M059J (cell line): Measurements from ENCODE around the gene MEF2B. TPM values are rescaled to one million over a fixed set of nuclear protein-coding genes. Genes with fewer than 3 reads are reported as not detected.
"Not testable (repeated sequence)": the region's sequence is repeated elsewhere in the genome, so short reads cannot be mapped to it uniquely, and the experiment has no call there.

Source experiments
- DNase-seq: peaks from one replicate; pipeline ENCODE4 v3.0.0-alpha.2; 2012; ENCODE audit warnings: low read depth
- total RNA-seq: library from RNA; depleted of rRNA; stranded (reverse); fragments of >200 nt; shearing (Covaris generic); gene quantifications from 2 replicates; pipeline ENCODE4 v1.2.3, GENCODE V29; 2014

The MEF2B gene
- total RNA-seq, 1 experiment from 2014 or later: 0.25 TPM

DNA sequence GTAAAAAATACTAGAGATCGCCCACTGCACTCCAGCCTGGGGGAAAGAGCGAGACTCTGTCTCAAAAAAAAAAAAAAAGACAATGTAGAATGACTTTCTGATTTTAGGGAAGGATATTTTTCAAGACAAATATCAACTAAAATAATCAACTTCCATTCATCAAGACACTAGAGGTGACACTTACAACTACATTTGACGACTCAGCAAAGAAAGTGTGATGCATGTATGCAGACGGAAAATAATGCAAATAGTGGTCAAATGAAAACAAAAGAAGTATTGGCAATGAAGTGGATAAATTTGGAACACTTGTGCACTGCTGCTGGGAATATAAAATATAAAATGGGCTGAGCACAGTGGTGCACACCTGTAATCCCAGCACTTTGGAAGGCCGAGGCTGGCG lies 44.0 kb downstream of the MEF2B start:
- no peak for DNase-seq

DNA sequence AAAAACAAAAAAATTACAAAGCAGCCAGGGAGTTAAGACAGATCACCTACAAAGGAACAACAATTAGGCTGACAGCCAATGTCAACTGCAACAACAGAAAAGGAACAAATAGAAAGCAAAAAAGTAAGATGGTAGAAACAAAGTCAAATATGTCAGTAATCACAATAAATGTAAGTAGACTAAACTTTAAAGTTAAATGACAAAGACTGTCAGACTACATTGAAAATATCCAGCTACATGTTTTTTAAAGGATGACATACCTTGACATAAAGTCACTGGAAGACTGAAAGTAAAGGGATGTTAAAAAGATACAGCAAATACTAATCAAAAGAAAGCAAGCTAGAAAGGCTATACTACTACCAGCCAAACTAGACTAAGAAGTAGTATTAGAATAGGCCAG lies 46.7 kb downstream of the MEF2B start:
- no peak for DNase-seq

DNA sequence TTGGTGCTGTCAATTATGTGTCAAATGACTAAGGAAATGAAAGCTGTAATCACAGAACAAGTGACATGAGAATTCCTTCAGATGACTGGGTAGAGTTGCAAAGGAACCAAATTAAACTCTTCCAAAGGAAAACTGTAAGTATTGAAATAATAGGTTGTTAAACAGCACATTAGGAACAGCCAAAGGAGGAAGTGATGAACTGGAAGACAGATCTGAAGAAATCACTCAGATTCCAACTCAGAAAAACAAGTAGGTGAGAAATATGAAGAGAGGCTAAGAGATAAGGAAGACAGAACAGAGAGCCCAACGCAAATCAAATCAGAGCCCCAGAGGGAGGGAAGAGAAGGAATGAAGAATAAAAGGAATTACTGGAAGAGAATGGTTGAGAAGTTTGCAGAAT lies 47.2 kb downstream of the MEF2B start:
- DNase-seq: no peak

DNA sequence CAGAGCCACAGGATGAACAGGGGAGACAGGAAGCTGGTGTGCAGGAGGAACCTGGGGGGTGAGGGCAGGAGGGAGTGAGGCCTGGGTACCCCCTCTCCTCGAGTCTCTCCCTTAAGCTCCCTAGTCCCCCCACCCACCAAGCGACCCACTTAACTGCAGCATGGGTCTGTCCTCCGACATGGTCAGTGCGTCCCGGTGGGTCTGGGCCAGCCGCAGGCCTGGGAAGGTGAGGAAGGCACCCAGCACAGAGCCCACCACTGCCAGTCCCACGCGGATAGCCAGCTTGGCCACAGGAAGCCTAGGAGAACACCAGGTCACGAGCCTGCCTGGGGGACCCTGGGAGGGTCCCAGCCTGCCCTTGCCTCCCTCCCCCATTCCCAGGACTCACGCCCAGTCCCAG lies 48.7 kb downstream of the MEF2B start:
- no peak for DNase-seq

DNA sequence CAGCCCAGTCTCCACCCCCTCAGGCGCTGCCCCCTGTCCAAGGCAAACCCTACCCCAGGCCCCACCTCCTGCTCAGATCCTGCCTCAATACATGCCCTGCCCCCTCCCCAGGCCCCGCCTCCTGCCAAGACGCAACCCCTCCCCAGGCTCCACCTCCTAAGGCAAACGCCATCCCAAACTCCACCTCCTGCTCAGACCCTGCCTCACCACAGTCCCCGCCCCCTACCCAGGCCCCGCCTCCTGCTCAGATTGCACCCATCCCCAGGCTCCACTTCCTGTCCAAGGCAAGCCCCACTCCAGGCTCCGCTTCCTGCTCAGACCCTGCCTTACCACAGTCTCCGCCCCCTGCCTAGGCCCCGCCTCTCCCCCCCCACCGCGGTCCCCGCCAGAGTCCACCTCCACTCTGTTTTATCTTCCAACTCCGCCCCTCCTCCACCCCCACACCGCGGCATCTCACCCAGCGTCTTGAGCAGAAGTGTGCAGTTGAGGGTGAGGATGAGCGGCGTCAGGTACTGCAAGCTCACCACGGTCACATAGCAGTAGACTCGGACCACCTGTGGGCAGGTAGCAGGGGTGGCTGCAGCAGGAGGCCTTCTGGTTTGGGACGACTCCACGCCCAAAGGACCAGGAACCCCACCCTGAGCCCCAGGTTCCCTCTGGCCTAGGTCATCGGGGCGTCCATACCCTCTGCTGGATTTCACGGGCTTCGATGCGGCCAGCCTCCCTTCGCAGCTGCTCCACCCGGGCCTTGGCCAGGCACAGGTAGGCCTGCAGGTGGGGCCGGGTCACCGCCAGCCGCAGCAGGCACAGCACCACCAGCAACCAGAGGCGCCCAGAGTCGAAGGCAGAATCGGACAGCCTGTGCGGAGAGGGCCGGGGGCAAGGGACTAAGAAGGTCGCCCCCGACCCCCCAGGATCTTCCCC lies 49.5 kb downstream of the MEF2B start:
- DNase-seq: no peak

DNA sequence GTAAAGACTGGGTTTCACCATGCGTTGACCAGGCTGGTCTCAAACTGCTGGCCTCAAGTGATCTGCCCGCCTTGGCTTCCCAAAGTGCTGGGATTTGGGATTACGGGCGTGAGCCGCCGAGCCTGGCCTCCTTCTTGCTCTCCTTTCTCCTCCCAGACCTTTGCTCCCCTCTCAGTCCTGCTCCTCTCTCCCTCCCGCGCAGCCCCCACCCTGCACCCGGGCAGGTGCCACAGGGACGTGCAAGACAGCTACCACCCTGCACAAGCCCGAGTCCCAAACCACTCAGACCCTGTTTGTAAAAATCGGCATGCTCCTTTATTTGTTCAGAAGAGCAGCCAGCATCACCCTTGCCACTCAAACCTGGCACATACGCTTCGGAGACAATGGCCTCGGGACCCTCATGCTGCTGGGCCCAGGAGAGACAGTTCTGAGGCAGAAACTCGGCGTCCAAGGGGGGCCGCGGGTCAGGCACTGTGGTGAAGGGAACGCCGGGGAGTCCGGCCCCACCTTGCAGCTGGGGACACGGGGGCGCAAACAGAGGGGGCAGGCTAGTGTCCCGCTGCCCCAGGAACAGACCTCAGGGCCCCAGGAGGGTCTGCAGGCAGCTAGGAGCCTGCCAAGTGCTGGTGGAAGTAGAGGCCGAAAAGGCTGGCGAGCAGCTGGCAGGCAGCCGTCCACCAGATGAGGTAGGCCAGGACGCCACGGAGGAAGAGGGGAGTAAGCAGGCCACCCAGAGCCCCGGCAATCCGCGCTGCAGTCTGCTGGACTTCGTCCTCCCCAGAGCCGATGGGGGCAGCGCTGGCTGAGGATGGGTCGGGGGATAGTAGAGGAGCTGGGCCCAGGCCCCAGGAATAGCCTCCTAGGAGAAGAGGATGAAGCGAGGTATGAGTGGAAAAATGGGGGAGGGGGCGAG lies 50.5 kb downstream of the MEF2B start:
- DNase-seq: no peak

DNA sequence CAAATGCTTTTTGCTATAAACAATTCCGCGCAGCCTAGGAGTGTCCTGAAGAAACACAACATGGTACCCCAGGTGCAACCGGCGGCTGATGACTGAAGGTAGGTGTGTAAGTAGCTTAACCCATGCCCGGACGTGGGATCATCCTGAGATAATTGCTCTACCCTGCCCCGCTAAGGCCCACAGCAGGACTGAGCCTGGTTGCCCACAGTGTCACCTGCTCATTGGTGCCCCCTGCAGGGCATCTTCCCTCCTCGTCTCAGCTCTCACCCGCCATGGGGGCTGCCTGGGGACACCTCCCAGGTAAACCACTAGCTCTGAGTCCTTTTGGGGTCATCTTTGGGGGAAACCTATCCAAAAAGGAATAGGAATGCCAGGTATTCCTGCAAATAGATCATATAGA lies 54.1 kb downstream of the MEF2B start:
- DNase-seq: no peak

DNA sequence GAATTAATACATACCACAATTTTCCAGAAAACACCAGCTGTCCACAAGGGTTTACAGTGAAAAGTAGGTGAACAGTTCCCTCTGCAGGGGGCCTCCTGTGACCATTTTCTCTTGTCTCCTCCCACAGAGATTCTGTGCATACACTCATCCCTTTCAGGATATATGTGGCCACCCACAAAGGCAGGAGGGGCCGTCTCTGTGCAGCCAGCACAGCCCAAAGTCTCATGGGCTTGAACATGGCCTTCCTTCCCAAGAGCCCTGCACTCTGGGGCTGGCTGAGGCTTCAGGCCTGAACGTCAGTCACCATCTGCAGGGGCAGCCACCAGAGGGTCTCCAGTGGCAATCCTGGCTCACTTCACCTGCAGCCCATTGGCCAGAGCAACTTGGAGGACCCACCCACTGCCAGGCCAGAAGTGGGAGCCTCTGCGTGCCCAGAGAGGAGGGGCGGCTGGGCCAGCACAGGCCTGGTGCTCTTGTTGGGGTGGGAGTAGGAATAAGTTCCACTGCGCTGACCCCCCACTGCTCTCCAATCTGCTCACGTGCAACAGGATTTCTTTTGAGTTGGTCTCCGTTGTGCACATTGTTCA lies 56.9 kb downstream of the MEF2B start:
- peak; percentile 53 for DNase-seq

DNA sequence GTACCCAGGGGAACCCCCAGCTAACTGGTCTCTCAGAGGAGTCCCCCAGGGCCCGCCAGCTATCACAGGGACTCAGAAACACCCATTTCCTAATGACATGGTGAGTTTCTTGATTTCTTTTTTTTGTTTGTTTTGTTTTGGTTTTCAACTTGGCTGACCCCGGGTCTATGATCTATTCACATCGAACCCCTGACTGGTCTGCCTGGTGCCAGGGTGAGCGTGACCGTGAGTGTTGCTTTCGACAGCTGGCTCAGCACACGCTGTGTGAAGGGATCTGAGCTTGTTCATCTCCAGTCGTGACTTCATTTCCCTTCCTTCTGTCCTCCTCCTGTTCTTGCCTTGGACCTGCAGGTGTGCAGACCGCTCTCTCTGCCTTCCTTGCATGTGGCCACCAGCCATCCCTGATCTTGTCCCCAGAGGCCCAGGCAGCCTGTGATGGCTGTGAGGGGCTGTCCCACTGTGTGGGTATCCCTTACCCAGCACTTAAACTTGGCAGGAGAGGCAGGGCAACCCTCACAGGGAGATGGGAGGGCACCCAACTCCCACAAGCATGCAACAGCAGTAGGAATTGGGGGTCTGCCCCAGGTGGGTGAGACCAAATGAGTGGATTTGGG lies 58.0 kb downstream of the MEF2B start:
- DNase-seq: no peak

DNA sequence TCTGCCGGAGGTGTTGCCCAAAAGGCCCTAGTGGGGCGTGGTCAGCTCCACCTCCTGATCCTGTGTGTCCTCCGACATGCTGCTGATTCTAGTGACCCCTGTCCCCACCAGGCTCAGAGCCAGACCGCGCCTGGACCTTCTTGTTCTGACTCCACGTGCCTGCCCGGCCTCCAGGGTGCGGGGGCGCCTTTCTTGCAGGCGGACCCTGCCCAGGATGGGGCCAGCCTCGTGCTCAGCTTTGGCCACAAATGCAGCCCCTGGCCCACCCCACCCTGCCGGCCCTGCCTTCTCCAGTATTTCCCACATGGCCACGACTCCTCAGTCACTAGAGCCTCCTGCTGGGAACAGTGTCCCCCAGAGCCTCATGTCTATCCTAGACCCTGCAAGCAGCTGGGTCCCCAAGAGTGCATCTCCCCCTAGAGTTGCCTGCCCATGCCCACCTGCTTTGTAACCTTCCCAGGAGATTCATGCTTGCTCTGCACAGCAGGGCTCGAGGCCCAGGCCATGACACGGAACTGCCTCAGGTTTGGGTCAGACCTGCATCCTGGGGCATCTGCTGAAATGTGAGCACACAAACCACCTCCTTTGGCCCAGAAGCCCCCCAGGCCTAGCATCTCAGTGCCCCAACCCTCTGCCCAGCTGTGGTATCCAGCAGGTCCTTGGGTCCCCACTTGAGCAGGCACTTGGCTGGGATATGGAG lies 58.8 kb downstream of the MEF2B start:
- no peak for DNase-seq

DNA sequence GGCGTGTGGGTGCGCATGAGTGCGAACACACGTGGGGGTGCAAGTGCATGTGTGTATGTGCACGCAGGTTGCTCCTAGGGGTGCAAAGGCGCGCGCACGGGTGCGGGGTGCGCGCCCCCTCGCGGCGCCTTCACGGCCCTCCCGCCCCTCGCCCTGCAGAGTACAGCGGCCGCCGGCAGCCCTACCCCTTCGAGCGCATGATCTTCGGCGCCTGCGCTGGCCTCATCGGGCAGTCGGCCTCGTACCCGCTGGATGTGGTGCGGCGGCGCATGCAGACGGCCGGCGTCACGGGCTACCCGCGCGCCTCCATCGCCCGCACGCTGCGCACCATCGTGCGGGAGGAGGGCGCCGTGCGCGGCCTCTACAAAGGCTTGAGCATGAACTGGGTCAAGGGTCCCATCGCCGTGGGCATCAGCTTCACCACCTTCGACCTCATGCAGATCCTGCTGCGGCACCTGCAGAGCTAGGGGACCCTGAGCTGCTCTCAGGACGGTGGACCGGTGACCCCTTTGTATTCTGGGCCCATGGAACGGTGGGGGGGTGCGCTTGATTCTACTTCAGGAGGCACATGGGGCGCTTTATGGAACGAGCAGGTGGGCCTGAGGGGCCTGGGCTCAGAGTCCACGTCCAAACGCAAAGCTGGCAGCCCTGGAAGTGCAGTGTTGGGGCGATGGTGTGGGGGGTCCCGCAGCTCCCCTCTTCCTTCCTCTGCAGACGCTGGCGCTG lies 59.5 kb downstream of the MEF2B start:
- no peak for DNase-seq

DNA sequence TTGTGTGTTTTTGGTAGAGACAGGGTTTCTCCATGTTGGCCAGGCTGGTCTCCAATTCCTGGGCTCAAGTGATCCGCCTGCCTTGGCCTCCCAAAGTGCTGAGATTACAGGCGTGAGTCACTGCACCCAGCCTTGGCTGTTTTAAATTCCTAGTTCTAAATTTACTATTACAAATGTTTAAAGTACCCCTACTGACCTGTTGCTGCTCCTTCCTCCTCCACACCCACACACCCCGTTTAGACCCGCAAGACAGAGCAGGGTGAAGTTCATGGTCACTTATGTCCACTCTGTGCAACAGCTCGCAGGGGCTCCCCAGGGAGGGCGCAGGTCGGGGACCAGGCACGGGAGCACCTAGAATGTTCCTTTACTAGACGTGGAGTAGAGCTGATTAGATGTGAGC lies 60.5 kb downstream of the MEF2B start:
- no peak for DNase-seq

DNA sequence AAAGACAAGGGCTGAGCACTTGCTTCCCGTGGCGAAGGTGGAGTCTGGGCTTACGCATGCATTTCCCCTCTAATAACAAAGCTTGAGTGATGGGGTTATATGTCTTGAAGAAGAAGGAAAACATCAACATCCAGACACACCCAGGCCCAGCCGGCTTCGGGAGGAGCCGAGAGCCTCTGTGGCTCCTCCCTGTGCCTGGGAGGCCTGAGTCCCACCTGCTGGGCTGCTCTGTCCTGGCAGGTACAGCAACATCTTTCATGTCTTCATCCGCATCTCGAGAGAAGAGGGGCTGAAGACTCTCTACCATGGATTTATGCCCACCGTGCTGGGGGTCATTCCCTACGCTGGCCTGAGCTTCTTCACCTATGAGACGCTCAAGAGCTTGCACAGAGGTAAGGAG lies 62.4 kb downstream of the MEF2B start:
- DNase-seq: no peak

DNA sequence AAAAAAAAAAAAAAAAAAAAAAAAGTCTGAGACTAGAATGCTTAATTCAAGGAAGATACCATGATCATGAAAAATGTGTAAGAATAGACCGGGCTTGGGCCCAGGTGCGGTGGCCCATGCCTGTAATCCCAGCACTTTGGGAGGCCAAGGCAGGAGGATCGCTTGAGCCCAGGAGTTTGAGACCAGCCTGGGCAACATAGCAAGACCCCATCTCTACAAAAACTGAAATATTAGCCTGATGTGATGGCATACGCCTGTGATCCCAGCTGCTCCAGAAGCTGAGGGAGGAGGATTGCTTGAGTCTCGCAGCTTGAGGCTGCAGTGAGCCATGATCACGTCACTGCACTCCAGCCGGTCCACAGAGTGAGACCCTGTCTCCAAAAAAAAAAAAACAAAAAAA lies 63.1 kb downstream of the MEF2B start:
- not testable (repeated sequence) for DNase-seq

DNA sequence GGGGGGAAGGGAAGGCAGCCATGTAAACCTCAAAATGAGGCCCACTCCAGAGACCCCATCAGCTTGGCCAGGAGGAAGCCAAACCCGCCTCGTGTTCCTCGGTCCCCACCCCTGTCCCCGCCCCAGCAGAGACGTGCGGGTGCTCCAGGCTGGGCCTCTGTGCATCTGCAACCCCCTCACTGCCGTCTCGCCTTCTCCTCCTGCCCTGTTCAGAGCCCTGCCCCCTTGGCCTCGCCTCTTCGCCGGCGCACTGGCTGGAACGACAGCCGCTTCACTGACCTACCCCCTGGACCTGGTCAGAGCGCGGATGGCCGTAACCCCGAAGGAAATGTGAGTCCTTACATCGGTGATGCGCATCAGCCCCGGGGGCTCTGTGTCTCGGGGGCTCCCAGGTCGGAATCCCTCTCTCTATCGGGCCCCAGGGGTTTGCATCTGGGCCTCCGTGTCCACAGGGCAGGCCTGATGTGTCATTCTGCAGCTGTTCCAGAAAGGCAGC lies 64.0 kb downstream of the MEF2B start:
- DNase-seq: no peak

DNA sequence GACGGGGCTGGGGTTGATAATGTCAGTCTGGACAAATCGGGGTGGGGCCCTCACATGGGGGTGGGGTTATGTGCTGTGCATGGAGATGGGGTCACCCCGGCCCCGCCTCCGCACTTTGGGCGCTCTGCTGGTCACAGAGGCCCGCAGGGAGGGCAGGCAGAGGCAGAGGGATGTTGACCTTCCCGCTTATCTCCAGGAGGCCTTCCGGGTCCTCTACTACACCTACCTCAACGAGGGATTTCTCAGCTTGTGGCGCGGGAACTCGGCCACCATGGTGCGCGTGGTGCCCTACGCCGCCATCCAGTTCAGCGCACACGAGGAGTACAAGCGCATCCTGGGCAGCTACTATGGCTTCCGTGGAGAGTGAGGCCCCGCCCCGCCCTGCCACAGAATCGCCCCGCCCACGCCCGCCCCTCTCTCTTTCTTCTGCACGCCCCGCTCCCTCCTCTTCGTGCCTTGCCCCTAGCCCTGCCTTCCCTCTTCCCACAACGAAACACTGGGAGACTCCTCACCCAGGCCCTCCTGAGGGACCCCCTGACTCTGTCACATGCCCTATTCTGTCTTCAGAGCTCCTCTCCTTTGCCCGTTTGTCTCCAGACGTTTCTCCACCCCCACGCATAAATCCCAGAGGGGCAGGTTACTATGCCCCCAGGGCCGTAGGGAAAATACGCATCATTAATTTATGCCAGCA lies 64.6 kb downstream of the MEF2B start:
- no peak for DNase-seq

DNA sequence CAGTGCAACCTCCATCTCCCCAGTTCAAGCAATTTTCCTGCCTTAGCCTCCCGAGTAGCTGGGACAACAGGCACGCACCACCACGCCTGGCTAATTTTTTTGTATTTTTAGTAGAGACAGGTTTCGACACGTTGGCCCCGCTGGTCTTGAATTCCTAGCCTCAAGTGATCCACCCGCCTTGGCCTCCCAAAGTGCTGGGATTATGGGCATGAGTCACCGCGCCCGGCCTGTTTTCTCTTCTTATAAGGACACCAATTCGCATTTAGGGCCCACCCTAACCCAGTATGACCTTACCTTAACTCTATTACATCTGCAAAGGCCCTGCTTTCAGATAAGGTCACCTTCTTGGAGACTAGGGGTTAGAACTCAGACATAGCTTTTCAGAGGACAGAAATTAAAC lies 66.9 kb downstream of the MEF2B start:
- DNase-seq: no peak

DNA sequence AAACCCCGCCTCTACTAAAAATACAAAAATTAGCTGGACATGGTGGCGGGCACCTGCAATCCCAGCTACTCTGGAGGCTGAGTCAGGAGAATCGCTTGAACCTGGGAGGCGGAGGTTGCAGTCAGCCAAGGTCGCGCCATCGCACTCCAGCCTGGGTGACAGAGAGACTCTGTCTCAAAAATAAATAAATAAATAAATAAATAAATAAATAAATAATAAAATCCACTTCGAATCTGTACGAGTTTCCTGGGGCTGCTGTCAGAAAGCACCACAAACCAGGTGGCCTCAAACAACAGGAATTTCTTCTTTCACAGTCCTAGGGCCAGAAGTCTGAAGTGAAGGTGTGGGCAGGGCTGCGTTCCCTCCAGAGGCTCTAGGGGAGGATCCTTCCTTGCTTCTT lies 67.5 kb downstream of the MEF2B start:
- DNase-seq: not testable (repeated sequence)

DNA sequence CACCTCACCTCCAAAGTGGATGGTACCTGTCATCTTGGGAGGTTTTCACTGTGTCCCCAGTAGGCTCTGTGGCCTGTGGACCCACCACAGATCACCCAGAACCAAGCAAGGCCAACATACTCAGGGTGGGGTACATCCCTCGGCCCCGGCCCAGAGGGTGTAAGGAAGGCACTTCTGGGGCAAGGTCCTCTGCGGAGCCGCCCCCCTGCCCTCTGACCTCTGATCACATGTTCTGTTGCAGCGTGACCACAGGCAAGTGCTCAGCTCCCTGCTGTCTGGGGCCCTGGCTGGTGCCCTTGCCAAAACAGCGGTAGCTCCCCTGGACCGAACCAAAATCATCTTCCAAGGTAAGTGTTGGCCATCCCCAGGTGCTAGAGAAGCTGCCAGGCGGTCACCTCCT lies 68.5 kb downstream of the MEF2B start:
- no peak for DNase-seq
